MM.1S (cell line): Measurements from ENCODE around the gene LRRK1.

Source experiments
- EZH2 ChIP-seq: fragments of 300-600 bp; sonication (generic); optimal IDR thresholded peaks from 2 replicates; pipeline ENCODE3; 2017; ENCODE audit warnings: low read depth, mild to moderate bottlenecking, antibody characterized with exemption, low read length, mixed read lengths
- TF ChIP-seq, protein P1 (sequence below): fragments of 300-600 bp; sonication (generic); IDR thresholded peaks from 2 replicates; pipeline ENCODE4 v1.5.1; 2016; ENCODE audit warnings: antibody characterized with exemption, low read length, mixed read lengths

DNA sequence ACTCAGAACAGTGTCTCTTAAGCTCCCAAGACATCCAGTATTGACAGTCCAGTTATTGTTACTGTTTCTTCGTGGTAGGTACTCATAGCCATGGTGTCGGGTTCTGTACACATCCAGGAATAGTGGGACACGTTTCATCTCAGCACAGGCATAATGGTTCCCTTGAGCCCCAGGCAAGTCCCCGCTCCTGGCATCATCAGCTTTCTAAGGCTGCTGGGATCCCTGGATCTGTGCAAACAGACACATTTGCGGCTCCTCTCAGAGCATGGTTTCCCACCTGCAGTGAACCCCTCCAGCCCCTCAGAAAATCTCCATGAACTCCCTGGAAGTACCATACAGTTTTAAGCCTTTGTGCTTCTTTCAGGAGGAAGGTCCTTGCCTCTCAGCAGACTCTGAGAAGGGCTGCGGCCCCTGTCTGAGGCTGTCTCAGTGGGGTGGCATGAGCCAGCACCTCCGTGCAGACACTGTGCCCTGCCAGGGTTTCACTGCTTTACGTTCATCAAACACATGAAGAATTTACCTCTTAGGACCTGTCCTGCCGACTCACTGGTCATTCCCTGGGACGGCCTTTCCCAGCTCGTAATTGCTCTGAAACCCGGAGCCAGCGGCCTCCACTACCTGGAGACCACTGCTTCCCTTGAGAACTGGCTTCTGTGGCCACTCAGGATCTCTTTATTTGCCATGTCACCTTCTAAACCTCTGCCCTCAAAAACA is 124.9 kb downstream of the LRRK1 start:
- TF ChIP-seq, protein P1, sequence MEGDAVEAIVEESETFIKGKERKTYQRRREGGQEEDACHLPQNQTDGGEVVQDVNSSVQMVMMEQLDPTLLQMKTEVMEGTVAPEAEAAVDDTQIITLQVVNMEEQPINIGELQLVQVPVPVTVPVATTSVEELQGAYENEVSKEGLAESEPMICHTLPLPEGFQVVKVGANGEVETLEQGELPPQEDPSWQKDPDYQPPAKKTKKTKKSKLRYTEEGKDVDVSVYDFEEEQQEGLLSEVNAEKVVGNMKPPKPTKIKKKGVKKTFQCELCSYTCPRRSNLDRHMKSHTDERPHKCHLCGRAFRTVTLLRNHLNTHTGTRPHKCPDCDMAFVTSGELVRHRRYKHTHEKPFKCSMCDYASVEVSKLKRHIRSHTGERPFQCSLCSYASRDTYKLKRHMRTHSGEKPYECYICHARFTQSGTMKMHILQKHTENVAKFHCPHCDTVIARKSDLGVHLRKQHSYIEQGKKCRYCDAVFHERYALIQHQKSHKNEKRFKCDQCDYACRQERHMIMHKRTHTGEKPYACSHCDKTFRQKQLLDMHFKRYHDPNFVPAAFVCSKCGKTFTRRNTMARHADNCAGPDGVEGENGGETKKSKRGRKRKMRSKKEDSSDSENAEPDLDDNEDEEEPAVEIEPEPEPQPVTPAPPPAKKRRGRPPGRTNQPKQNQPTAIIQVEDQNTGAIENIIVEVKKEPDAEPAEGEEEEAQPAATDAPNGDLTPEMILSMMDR = no peak
- no peak for TF ChIP-seq EZH2
